Neuron (in vitro differentiated cells): ENCODE results near the gene BLACAT1.
"Not testable (repeated sequence)": the region's sequence is repeated elsewhere in the genome, so short reads cannot be mapped to it uniquely, and the experiment has no call there.

ENCODE experiments used
- H2AFZ ChIP-seq: one replicate; pipeline ENCODE4 v1.6.1; 2013; ENCODE audit warnings: low read depth, mild to moderate bottlenecking, inconsistent platforms, low read length, moderate library complexity
- H3K27me3 ChIP-seq: one replicate; pipeline ENCODE4 v1.6.1; 2013; ENCODE audit warnings: low read length; ENCODE audit not compliant: insufficient read depth
- H3K36me3 ChIP-seq: one replicate; pipeline ENCODE4 v1.6.1; 2013; ENCODE audit warnings: low read length; ENCODE audit not compliant: insufficient read depth
- H3K4me1 ChIP-seq: one replicate; pipeline ENCODE4 v1.6.1; 2013; ENCODE audit warnings: low read length; ENCODE audit not compliant: insufficient read depth
- H3K4me3 ChIP-seq: 2 replicates; pipeline ENCODE4 v1.5.1; 2013; ENCODE audit warnings: mild to moderate bottlenecking, low read length, moderate library complexity
- H3K9me3 ChIP-seq: one replicate; pipeline ENCODE4 v1.6.1; 2013; ENCODE audit warnings: low read length

The BLACAT1 gene

GRCh38 chr1:205438213-205439158, 17.4 kb downstream of the BLACAT1 start:
- H3K9me3 ChIP-seq, result no peaks in the 10 kb centered on the region
- peaks cover 19% of the 10 kb centered on the region for H3K4me1 ChIP-seq
- H2AFZ ChIP-seq, result no peak overlapping the region
- peaks cover 65% of the 10 kb centered on the region for H3K27me3 ChIP-seq
- no peaks in the 10 kb centered on the region for H3K36me3 ChIP-seq
- H3K4me3 ChIP-seq, result no peak overlapping the region

GRCh38 chr1:205437570-205437969, 18.3 kb downstream of the BLACAT1 start:
- H3K27me3 ChIP-seq, result peaks cover 56% of the 10 kb centered on the region

GRCh38 chr1:205436776-205437410, 19.0 kb downstream of the BLACAT1 start:
- H3K4me3 ChIP-seq, result no peak overlapping the region

More at GRCh38 chr1:205437570-205437969, 18.3 kb downstream of the BLACAT1 start:
- Histone ChIP-seq H3K4me1 (peaks cover 19% of the 10 kb centered on the region), H3K36me3 (no peaks in the 10 kb centered on the region), H2AFZ (no peak overlapping the region), H3K4me3 (no peak overlapping the region), H3K9me3 (no peaks in the 10 kb centered on the region)

GRCh38 chr1:205435578-205436573, 20.0 kb downstream of the BLACAT1 start:
- peaks cover 4% of the 10 kb centered on the region for H3K4me1 ChIP-seq
- no peaks in the 10 kb centered on the region for H3K36me3 ChIP-seq
- H2AFZ ChIP-seq, result no peak overlapping the region
- no peaks in the 10 kb centered on the region for H3K9me3 ChIP-seq
- H3K4me3 ChIP-seq, result no peak overlapping the region
- H3K27me3 ChIP-seq, result peaks cover 45% of the 10 kb centered on the region

More at GRCh38 chr1:205436776-205437410, 19.0 kb downstream of the BLACAT1 start:
- Histone ChIP-seq H3K9me3 (no peaks in the 10 kb centered on the region), H3K4me1 (peaks cover 14% of the 10 kb centered on the region), H3K27me3 (peaks cover 54% of the 10 kb centered on the region), H2AFZ (no peak overlapping the region), H3K36me3 (no peaks in the 10 kb centered on the region)

- Histone ChIP-seq H3K27me3 (peaks cover 38% of the 10 kb centered on the region), H3K4me3 (no peak overlapping the region), H3K36me3 (no peaks in the 10 kb centered on the region), H2AFZ (no peak overlapping the region), H3K9me3 (no peaks in the 10 kb centered on the region), H3K4me1 (no peaks in the 10 kb centered on the region)
These were observed 21.1 kb downstream of the BLACAT1 start for GRCh38 chr1:205434738-205435137.

GRCh38 chr1:205432692-205433091, 23.2 kb downstream of the BLACAT1 start:
- not testable (repeated sequence) for H2AFZ ChIP-seq, H3K36me3 ChIP-seq, H3K4me1 ChIP-seq, H3K4me3 ChIP-seq, H3K9me3 ChIP-seq
- H3K27me3 ChIP-seq, result peaks cover 38% of the 10 kb centered on the region

GRCh38 chr1:205432116-205432515, 23.7 kb downstream of the BLACAT1 start:
- Histone ChIP-seq H3K27me3 (peaks cover 42% of the 10 kb centered on the region), H3K4me3 (no peak overlapping the region), H3K4me1 (no peaks in the 10 kb centered on the region), H3K9me3 (no peaks in the 10 kb centered on the region), H2AFZ (no peak overlapping the region), H3K36me3 (no peaks in the 10 kb centered on the region)

GRCh38 chr1:205430696-205431305, 25.0 kb downstream of the BLACAT1 start:
- Histone ChIP-seq H3K9me3 (no peaks in the 10 kb centered on the region), H3K4me3 (peak overlapping the region; percentile 28), H2AFZ (no peak overlapping the region), H3K4me1 (no peaks in the 10 kb centered on the region), H3K36me3 (no peaks in the 10 kb centered on the region), H3K27me3 (peaks cover 45% of the 10 kb centered on the region)

GRCh38 chr1:205429762-205430695, 25.8 kb downstream of the BLACAT1 start:
- peaks cover 40% of the 10 kb centered on the region for H3K27me3 ChIP-seq
- H3K36me3 ChIP-seq, result no peaks in the 10 kb centered on the region
- H3K4me1 ChIP-seq, result no peaks in the 10 kb centered on the region
- peak overlapping the region; percentile 28 for H3K4me3 ChIP-seq
- no peaks in the 10 kb centered on the region for H3K9me3 ChIP-seq
- no peak overlapping the region for H2AFZ ChIP-seq

GRCh38 chr1:205424901-205425600, 30.8 kb downstream of the BLACAT1 start:
- Histone ChIP-seq H2AFZ (no peak overlapping the region), H3K4me3 (no peak overlapping the region), H3K9me3 (no peaks in the 10 kb centered on the region), H3K4me1 (peaks cover 9% of the 10 kb centered on the region), H3K27me3 (peaks cover 42% of the 10 kb centered on the region), H3K36me3 (no peaks in the 10 kb centered on the region)

- peaks cover 9% of the 10 kb centered on the region for H3K4me1 ChIP-seq
- H3K4me3 ChIP-seq, result no peak overlapping the region
- peaks cover 31% of the 10 kb centered on the region for H3K27me3 ChIP-seq
- no peaks in the 10 kb centered on the region for H3K36me3 ChIP-seq
- H3K9me3 ChIP-seq, result no peaks in the 10 kb centered on the region
- H2AFZ ChIP-seq, result no peak overlapping the region
These were observed 31.9 kb downstream of the BLACAT1 start for GRCh38 chr1:205423814-205424399.
